ENCODE data around the gene ERCC6L2.

The ERCC6L2 gene

GRCh38 chr9:95875305-95876137 is at the start of gene ERCC6L2 (continued):
- no peak for TF ChIP-seq ZNF645 (tag by site-specific recombination; IDR thresholded peaks at IDR 0.05)
- TF ChIP-seq ZNF239 (tag by site-specific recombination; IDR thresholded peaks at IDR 0.05) = 0 out of 2 replicates have a peak, but pooled peaks have one; percentile 66
- TF ChIP-seq BCL11A (tag by site-specific recombination; IDR thresholded peaks at IDR 0.05; ENCODE audit: low read depth) = peak; percentile 24; the same call in 1 of the 2 replicates
- peak; percentile 47; the same call in 1 of the 2 replicates for TF ChIP-seq ZNF548 (tag by site-specific recombination; IDR thresholded peaks at IDR 0.05)
- 0 out of 2 replicates have a peak, but pooled peaks have one; percentile 16 for TF ChIP-seq KLF7 (tag by site-specific recombination; IDR thresholded peaks at IDR 0.05; ENCODE audit: borderline replicate concordance)
- TF ChIP-seq ZEB2 (tag by site-specific recombination; IDR thresholded peaks at IDR 0.05) = peak; percentile 81
- TF ChIP-seq MYNN (tag by site-specific recombination; IDR thresholded peaks at IDR 0.05; ENCODE audit: borderline replicate concordance) = no peak
- TF ChIP-seq ZNF639 (tag by site-specific recombination; IDR thresholded peaks at IDR 0.05) = peak; percentile 84
- no peak for TF ChIP-seq ZNF132 (tag by site-specific recombination; IDR thresholded peaks at IDR 0.05; ENCODE audit: borderline replicate concordance)
- TF ChIP-seq ELK4 (IDR thresholded peaks at IDR 0.05; ENCODE audit: borderline replicate concordance, low read depth, low read length) = peak; percentile 73; the same call in 1 of the 2 replicates
- peak; percentile 46 for TF ChIP-seq REST (tag by site-specific recombination; IDR thresholded peaks at IDR 0.05)
- TF ChIP-seq SP2 (tag by site-specific recombination; IDR thresholded peaks at IDR 0.05) = peak; percentile 67
- TF ChIP-seq ZNF280C (tag by site-specific recombination; IDR thresholded peaks at IDR 0.05) = no peak
- peak; percentile 93 for TF ChIP-seq YY1 (tag by site-specific recombination; IDR thresholded peaks at IDR 0.05)
- no peak for TF ChIP-seq BCL6B (tag by site-specific recombination; IDR thresholded peaks at IDR 0.05)
- peak; percentile 36; the same call in 1 of the 2 replicates for TF ChIP-seq ZBTB8A (tag by site-specific recombination; IDR thresholded peaks at IDR 0.05)
- peak; percentile 63; the same call in 1 of the 2 replicates for TF ChIP-seq ZBTB48 (tag by site-specific recombination; IDR thresholded peaks at IDR 0.05)
- TF ChIP-seq ZBTB20 (tag by site-specific recombination; IDR thresholded peaks at IDR 0.05) = peak; percentile 69; the same call in 1 of the 2 replicates
- TF ChIP-seq RBAK (tag by site-specific recombination; IDR thresholded peaks at IDR 0.05) = no peak
- peak; percentile 45 for TF ChIP-seq KLF9 (tag by site-specific recombination; IDR thresholded peaks at IDR 0.05; ENCODE audit: low read depth)
- TF ChIP-seq ZNF324 (tag by site-specific recombination; IDR thresholded peaks at IDR 0.05) = peak; percentile 78
- TF ChIP-seq ZNF2 (tag by site-specific recombination; IDR thresholded peaks at IDR 0.05) = peak; percentile 32
- no peak for TF ChIP-seq ZNF223 (tag by site-specific recombination; IDR thresholded peaks at IDR 0.05)
- TF ChIP-seq PRDM10 (tag by site-specific recombination; IDR thresholded peaks at IDR 0.05) = peak; percentile 99

All from HEK293 (cell line).